Astrocyte (in vitro differentiated cells and primary cell): Measurements from ENCODE around the gene CNTNAP2. TPM values are rescaled to one million over a fixed set of nuclear protein-coding genes. Genes with fewer than 3 reads are reported as not detected.

Experiments
- DNase-seq: peaks from one replicate; pipeline ENCODE4 v3.0.0-alpha.2; 2010; ENCODE audit warnings: low read depth
- FAIRE-seq: peaks from 2 replicates; lab custom pipeline; 2011; peaks lifted over from hg19 to GRCh38; lab: Jason Lieb, UNC
- H2AFZ ChIP-seq: 2 replicates; pipeline ENCODE4 v1.6.0; 2012; ENCODE audit warnings: low read depth, low read length, inconsistent platforms
- H3K27ac ChIP-seq: 2 replicates; pipeline ENCODE4 v1.5.1; 2011; ENCODE audit warnings: low read depth, low read length, inconsistent platforms
- H3K27me3 ChIP-seq: 2 replicates; pipeline ENCODE4 v1.6.0; 2011; ENCODE audit warnings: low read length, inconsistent platforms; ENCODE audit not compliant: insufficient read depth
- H3K36me3 ChIP-seq: 2 replicates; pipeline ENCODE4 v1.5.1; 2011; ENCODE audit warnings: low read length, inconsistent platforms; ENCODE audit not compliant: insufficient read depth
- H3K4me1 ChIP-seq: 2 replicates; pipeline ENCODE4 v1.5.1; 2011; ENCODE audit warnings: low read length, inconsistent platforms; ENCODE audit not compliant: insufficient read depth
- H3K4me2 ChIP-seq: 2 replicates; pipeline ENCODE4 v1.6.0; 2012; ENCODE audit warnings: low read length, inconsistent platforms
- H3K4me3 ChIP-seq: 2 replicates; pipeline ENCODE4 v1.5.1; 2011; ENCODE audit warnings: low read depth, mild to moderate bottlenecking, low read length, inconsistent platforms; ENCODE audit not compliant: insufficient read depth
- H3K79me2 ChIP-seq: 2 replicates; pipeline ENCODE4 v1.6.0; 2012; ENCODE audit warnings: mild to moderate bottlenecking, low read length, inconsistent platforms; ENCODE audit not compliant: insufficient read depth
- H3K9ac ChIP-seq: 2 replicates; pipeline ENCODE4 v1.6.0; 2012; ENCODE audit warnings: mild to moderate bottlenecking, low read length, inconsistent platforms
- H3K9me3 ChIP-seq: 2 replicates; pipeline ENCODE4 v1.5.1; 2012; ENCODE audit warnings: low read depth, mild to moderate bottlenecking, low read length, inconsistent platforms; ENCODE audit not compliant: insufficient read depth
- H4K20me1 ChIP-seq: 2 replicates; pipeline ENCODE4 v1.6.0; 2012; ENCODE audit warnings: low read length, inconsistent platforms; ENCODE audit not compliant: insufficient read depth
- H3K27ac Mint-ChIP-seq: one replicate; pipeline ENCODE4 v1.8.0; 2021; ENCODE audit warnings: mild to moderate bottlenecking, mixed read lengths; ENCODE audit not compliant: unreplicated experiment
- H3K27me3 Mint-ChIP-seq: one replicate; pipeline ENCODE4 v1.8.0; 2021; ENCODE audit warnings: low read depth, mixed read lengths; ENCODE audit not compliant: unreplicated experiment
- H3K36me3 Mint-ChIP-seq: one replicate; pipeline ENCODE4 v1.8.0; 2021; ENCODE audit warnings: low read depth, mixed read lengths; ENCODE audit not compliant: unreplicated experiment
- H3K4me1 Mint-ChIP-seq: one replicate; pipeline ENCODE4 v1.8.0; 2021; ENCODE audit warnings: low read depth, mixed read lengths; ENCODE audit not compliant: unreplicated experiment
- H3K4me3 Mint-ChIP-seq: one replicate; pipeline ENCODE4 v1.8.0; 2021; ENCODE audit warnings: mild to moderate bottlenecking, moderate library complexity, mixed read lengths; ENCODE audit not compliant: unreplicated experiment
- H3K9me3 Mint-ChIP-seq: one replicate; pipeline ENCODE4 v1.8.0; 2021; ENCODE audit warnings: mild to moderate bottlenecking, mixed read lengths; ENCODE audit not compliant: unreplicated experiment
- EZH2 ChIP-seq: IDR thresholded peaks from 2 replicates; pipeline ENCODE4 v1.6.1; 2012; ENCODE audit warnings: mild to moderate bottlenecking, low read length, inconsistent platforms; ENCODE audit not compliant: insufficient read depth
- total RNA-seq: library from RNA; stranded (reverse); gene quantifications from 2 replicates; pipeline ENCODE4 v1.2.1, GENCODE V29; 2021
- TF ChIP-seq, protein P1 (sequence below): IDR thresholded peaks from 2 replicates; pipeline ENCODE4 v1.5.1; 2011; ENCODE audit warnings: low read depth, mild to moderate bottlenecking, inconsistent platforms, low read length, moderate library complexity; ENCODE audit not compliant: insufficient read depth

CNTNAP2 gene
- total RNA-seq, 1 donor from 2014 or later: 20.0 TPM

DNA sequence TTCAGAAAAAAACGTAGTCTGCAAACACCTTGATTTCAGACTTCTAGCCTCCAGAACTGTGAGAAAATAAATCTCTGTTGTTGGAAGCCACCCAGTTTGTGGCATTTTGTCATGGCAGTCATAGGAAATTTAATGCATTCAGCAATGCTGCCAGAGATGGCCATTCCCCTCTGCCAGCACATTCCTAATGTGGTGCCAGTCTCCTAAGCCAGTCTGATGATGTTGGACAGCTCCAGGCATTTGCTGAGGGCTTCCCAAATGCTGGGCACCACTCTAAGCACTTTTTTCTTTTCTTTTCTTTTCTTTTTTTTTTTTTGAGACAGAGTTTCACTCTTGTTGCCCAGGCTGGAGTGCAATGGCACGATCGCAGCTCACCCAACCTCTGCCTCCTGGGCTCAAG is 1807.2 kb downstream of the CNTNAP2 start:
- Histone ChIP-seq H3K79me2 (no peaks in the 10 kb centered on the region), H3K4me3 (no peak overlapping the region), H2AFZ (no peak overlapping the region), H3K9me3 (no peaks in the 10 kb centered on the region), H3K4me2 (no peak overlapping the region), H3K27me3 (no peaks in the 10 kb centered on the region), H3K4me1 (no peaks in the 10 kb centered on the region), H3K36me3 (no peaks in the 10 kb centered on the region), H3K9ac (no peak overlapping the region), H3K27ac (no peak overlapping the region), H4K20me1 (no peaks in the 10 kb centered on the region)
- Mint-ChIP-seq H3K4me1 (no peaks in the 10 kb centered on the region), H3K9me3 (no peaks in the 10 kb centered on the region), H3K27me3 (no peaks in the 10 kb centered on the region), H3K4me3 (no peak overlapping the region), H3K27ac (no peak overlapping the region), H3K36me3 (no peaks in the 10 kb centered on the region)
- DNase-seq (no peak), FAIRE-seq (no peak)
- TF ChIP-seq EZH2: no peak
- TF ChIP-seq, protein P1, sequence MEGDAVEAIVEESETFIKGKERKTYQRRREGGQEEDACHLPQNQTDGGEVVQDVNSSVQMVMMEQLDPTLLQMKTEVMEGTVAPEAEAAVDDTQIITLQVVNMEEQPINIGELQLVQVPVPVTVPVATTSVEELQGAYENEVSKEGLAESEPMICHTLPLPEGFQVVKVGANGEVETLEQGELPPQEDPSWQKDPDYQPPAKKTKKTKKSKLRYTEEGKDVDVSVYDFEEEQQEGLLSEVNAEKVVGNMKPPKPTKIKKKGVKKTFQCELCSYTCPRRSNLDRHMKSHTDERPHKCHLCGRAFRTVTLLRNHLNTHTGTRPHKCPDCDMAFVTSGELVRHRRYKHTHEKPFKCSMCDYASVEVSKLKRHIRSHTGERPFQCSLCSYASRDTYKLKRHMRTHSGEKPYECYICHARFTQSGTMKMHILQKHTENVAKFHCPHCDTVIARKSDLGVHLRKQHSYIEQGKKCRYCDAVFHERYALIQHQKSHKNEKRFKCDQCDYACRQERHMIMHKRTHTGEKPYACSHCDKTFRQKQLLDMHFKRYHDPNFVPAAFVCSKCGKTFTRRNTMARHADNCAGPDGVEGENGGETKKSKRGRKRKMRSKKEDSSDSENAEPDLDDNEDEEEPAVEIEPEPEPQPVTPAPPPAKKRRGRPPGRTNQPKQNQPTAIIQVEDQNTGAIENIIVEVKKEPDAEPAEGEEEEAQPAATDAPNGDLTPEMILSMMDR: no peak

DNA sequence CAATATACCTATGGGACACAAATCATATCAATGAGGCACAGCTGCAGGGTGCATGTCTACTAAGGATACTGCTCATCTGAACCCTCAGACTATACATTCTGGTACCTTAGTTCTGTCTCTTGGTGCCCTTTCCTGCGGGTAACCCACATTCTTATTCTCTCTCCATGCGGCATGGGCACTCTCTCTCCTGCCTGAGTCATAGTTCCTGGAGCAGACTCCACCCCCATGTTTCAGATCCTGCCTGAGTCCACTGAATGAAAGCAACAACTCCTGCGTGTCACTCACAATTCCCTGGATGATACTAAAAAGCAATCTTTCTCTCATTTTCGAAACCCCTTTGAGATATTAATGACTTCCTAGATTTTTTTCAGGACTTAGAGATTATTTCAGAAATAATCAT is 1820.8 kb downstream of the CNTNAP2 start:
- Mint-ChIP-seq H3K4me1 (peaks cover 3% of the 10 kb centered on the region), H3K27ac (no peak overlapping the region), H3K4me3 (no peak overlapping the region), H3K36me3 (no peaks in the 10 kb centered on the region), H3K27me3 (no peaks in the 10 kb centered on the region), H3K9me3 (peaks cover 2% of the 10 kb centered on the region)
- Histone ChIP-seq H3K4me3 (no peak overlapping the region), H3K27me3 (no peaks in the 10 kb centered on the region), H3K79me2 (no peaks in the 10 kb centered on the region), H2AFZ (no peak overlapping the region), H3K9ac (no peak overlapping the region), H4K20me1 (no peaks in the 10 kb centered on the region), H3K4me2 (no peak overlapping the region), H3K4me1 (no peaks in the 10 kb centered on the region), H3K9me3 (no peaks in the 10 kb centered on the region), H3K27ac (no peak overlapping the region), H3K36me3 (no peaks in the 10 kb centered on the region)
- DNase-seq (no peak), FAIRE-seq (no peak)
- TF ChIP-seq EZH2: no peak
- TF ChIP-seq, protein P1: no peak

DNA sequence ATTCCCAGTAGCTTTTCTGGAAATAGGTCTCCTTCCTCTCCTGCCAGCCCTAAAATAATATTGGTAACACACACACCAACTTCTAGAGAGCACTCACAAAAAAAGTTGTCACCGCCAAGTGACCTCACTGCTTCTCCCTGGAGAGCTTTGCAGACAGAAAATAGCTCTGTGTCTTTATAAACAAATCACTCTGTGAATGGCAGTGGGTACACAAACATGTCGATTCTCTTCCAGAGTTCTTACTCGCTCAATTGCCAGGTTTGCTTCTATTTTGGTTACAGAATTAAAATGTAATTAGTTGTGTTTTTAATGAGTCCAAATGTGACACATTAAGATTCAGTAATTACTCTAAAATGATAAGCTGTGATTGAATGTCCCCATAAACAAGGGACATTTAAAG is 1824.8 kb downstream of the CNTNAP2 start:
- TF ChIP-seq EZH2: no peak
- TF ChIP-seq, protein P1: no peak
- no peaks in the 10 kb centered on the region for H3K36me3 ChIP-seq
- H3K4me1 ChIP-seq: no peaks in the 10 kb centered on the region
- peaks cover 3% of the 10 kb centered on the region for H3K4me1 Mint-ChIP-seq
- no peaks in the 10 kb centered on the region for H3K27me3 Mint-ChIP-seq
- H3K36me3 Mint-ChIP-seq: no peaks in the 10 kb centered on the region
- no peak overlapping the region for H3K4me3 ChIP-seq
- no peak overlapping the region for H2AFZ ChIP-seq
- H3K27me3 ChIP-seq: no peaks in the 10 kb centered on the region
- no peak for FAIRE-seq
- no peak for DNase-seq
- no peak overlapping the region for H3K27ac Mint-ChIP-seq
- H3K4me3 Mint-ChIP-seq: no peak overlapping the region
- peaks cover under 1% of the 10 kb centered on the region for H3K9me3 ChIP-seq
- H4K20me1 ChIP-seq: no peaks in the 10 kb centered on the region
- peaks cover 2% of the 10 kb centered on the region for H3K9me3 Mint-ChIP-seq
- no peak overlapping the region for H3K9ac ChIP-seq
- no peak overlapping the region for H3K4me2 ChIP-seq
- H3K27ac ChIP-seq: no peak overlapping the region
- no peaks in the 10 kb centered on the region for H3K79me2 ChIP-seq
